Choroid plexus epithelial cell (primary cell): ENCODE results near the gene CBFB.

Experiments
- DNase-seq: peaks from one replicate; pipeline ENCODE4 v3.0.0-alpha.2; 2010; ENCODE audit warnings: low read depth
- H3K4me3 ChIP-seq: 2 replicates; pipeline ENCODE4 v1.5.1; 2011; ENCODE audit warnings: low read depth, mild to moderate bottlenecking, control low read depth, low read length, moderate library complexity
- CTCF ChIP-seq: conservative IDR thresholded peaks from 2 replicates; pipeline ENCODE4 v1.5.1; 2011; ENCODE audit warnings: low read depth, mild to moderate bottlenecking, control low read depth, inconsistent platforms, low read length, moderate library complexity

CBFB gene

GRCh38 chr16:67109407-67110135, 80.6 kb downstream of the CBFB start, which contains the start of gene PHAF1:
Gene PHAF1, plus strand, starts transcription at chr16:67109941. Its CDS starts 235 bp downstream, at chr16:67110176.
- H3K4me3 ChIP-seq = peak within 1 kb of the TSS; percentile 76
- peak; percentile 92 for DNase-seq
- no peak for TF ChIP-seq CTCF

- no peak for DNase-seq
- TF ChIP-seq CTCF = no peak
- no peak overlapping the region for H3K4me3 ChIP-seq
These were observed 83.0 kb downstream of the CBFB start for GRCh38 chr16:67111951-67112444.

DNA sequence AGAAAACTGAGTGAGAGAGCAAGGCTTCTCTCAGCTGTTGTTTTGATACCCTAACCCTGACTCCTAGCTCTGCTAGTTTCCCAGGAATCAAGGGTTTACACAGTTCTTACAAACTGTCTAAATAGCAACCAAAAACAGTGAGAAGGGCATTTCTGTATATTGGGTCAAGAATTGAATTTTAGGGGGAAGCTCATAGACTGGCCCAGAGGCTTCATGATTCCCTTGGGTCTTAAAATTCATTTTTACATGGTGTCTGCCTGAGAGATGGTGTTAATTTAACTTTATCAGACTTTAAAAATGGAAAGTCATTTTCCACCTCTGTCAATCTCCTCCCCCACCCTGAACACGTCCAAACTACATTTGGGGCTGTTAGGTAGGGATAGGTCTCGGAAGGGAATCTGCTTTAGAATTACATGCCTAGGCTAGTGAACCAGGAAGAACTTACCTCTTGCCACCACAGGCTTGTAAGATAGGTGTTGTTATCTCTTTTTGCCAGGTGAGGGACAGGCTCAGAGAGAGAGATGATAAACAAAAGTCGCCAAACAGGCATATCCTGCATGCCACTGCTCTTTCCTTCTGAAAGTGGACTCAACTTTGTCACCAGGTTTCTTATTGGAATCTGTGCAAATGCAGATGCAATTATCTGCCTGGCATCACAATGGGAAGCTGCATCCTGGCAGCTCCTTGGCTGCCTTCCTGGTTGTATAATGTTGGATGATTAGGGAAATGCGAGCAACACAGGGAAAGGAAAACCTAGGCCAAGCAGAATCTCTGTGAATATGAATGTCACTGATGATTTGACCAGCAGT, 83.8 kb downstream of the CBFB start:
- TF ChIP-seq CTCF = no peak
- H3K4me3 ChIP-seq = no peak overlapping the region
- DNase-seq = no peak

GRCh38 chr16:67114793-67115192, 85.8 kb downstream of the CBFB start:
- no peak for DNase-seq
- H3K4me3 ChIP-seq = no peak overlapping the region
- no peak for TF ChIP-seq CTCF

DNA sequence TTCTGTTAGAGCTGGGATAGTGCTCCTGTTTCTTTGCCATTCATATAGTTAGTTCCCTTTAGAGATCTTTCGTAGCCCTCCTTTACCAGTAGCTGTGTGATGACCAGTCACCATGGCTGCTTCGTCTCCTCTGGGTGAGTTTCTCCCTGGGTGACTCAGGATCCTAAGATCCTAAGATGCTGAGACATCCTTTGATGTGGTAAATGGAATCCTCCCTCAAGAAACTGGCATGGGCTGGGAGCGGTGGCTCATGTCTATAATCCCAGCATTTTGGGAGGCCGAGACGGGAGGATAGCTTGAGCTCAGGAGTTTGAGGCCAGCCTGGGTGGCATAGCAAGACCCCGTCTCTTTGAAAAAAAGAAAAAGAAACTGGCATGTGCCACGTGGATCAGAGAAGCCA, 86.7 kb downstream of the CBFB start:
- peak; percentile 68 for DNase-seq
- TF ChIP-seq CTCF = no peak
- no peak overlapping the region for H3K4me3 ChIP-seq

GRCh38 chr16:67116388-67117311, 87.7 kb downstream of the CBFB start:
- DNase-seq = no peak
- no peak for TF ChIP-seq CTCF
- H3K4me3 ChIP-seq = no peak overlapping the region
